HepG2 (cell line): ENCODE measurements around the gene SOCS3. TPM values are rescaled to one million over a fixed set of nuclear protein-coding genes. Genes with fewer than 3 reads are reported as not detected.

Experiments used
- ATAC-seq: fragments of 200-7000 bp; cut with Tn5 transposase; 3 replicates; pipeline ENCODE4 v1.9.1; 2020; ENCODE audit warnings: mild to moderate bottlenecking, moderate library complexity
- BruUV-seq: library from RNA; stranded (reverse); fragments of 400-500 nt; replicated peaks from 2 replicates; lab custom pipeline; 2021; lab: Mats Ljungman, UMichigan
- CTCF ChIA-PET: fragments of 300-600 bp; formaldehyde crosslinking; extraction: SDS; loops from one replicate; lab custom pipeline; 2021; ENCODE audit warnings: low total read pairs, inconsistent platforms, low intra/inter-chr PET ratio; lab: Yijun Ruan, JAX
- POLR2A ChIA-PET: fragments of 350-600 bp; sonication (Branson Sonifier 250); formaldehyde crosslinking; loops from one replicate; lab custom pipeline; 2020; ENCODE audit warnings: antibody characterized with exemption, inconsistent platforms; lab: Yijun Ruan, JAX
- DNase-seq: peaks from one replicate; pipeline ENCODE4 v3.0.0-alpha.2; 2015; ENCODE audit warnings: low spot score
- FAIRE-seq: peaks from 3 replicates; lab custom pipeline; 2011; peaks lifted over from hg19 to GRCh38; lab: Jason Lieb, UNC
- H2AFZ ChIP-seq: one replicate; pipeline ENCODE4 v1.6.1; 2011; ENCODE audit warnings: low read length, inconsistent platforms
- H3K27ac ChIP-seq: fragments of 300-600 bp; 3 replicates; pipeline ENCODE4 v1.8.0; 2011; ENCODE audit warnings: mixed run types, mild to moderate bottlenecking, mixed read lengths, low read length, inconsistent platforms; ENCODE audit not compliant: insufficient read depth; ENCODE audit errors: extremely low read length
- H3K27me3 ChIP-seq, 2 experiments: fragments of 200-600 bp in 1 of 2; 2 replicates in 1 of 2; 3 replicates in 1 of 2; pipeline versions ENCODE4 v1.6.0 to v1.8.0; 2011; ENCODE audit warnings: low read length in 2 of 2, mild to moderate bottlenecking in 2 of 2, moderate library complexity in 2 of 2, inconsistent platforms in 1 of 2; ENCODE audit not compliant: insufficient read depth in 2 of 2, control insufficient read depth in 1 of 2
- H3K36me3 ChIP-seq, 2 experiments: fragments of 200-600 bp in 1 of 2; replicated peaks in 1 of 2; 2 replicates in 1 of 2; 3 replicates in 1 of 2; pipeline versions ENCODE4 v1.5.1 to v1.8.0; 2011; ENCODE audit warnings: low read length in 2 of 2, inconsistent platforms in 1 of 2; ENCODE audit not compliant: insufficient read depth in 2 of 2, control insufficient read depth in 1 of 2
- H3K4me1 ChIP-seq: 2 replicates; pipeline ENCODE4 v1.5.1; 2012; ENCODE audit warnings: low read length, inconsistent platforms; ENCODE audit not compliant: insufficient read depth
- H3K4me2 ChIP-seq: 2 replicates; pipeline ENCODE4 v1.6.0; 2011; ENCODE audit warnings: low read depth, low read length, inconsistent platforms
- H3K4me3 ChIP-seq, 3 experiments: fragments of 200-600 bp in 1 of 3; sonication (generic), shearing (Covaris generic) in 1 of 3; replicated peaks in 1 of 3; 2 replicates each; pipeline ENCODE4 v1.5.1; 2011 to 2016; ENCODE audit warnings: low read length in 3 of 3, inconsistent platforms in 2 of 3, low read depth in 2 of 3, mild to moderate bottlenecking in 2 of 3, control low read depth in 1 of 3, mixed read lengths in 1 of 3; ENCODE audit not compliant: insufficient read depth in 1 of 3
- H3K79me2 ChIP-seq: one replicate; pipeline ENCODE4 v1.6.1; 2011; ENCODE audit warnings: low read length, inconsistent platforms; ENCODE audit not compliant: insufficient read depth
- H3K9ac ChIP-seq: 2 replicates; pipeline ENCODE4 v1.6.0; 2011; ENCODE audit warnings: mild to moderate bottlenecking, low read depth, low read length, inconsistent platforms; ENCODE audit not compliant: insufficient read depth
- H3K9me3 ChIP-seq: 2 replicates; pipeline ENCODE4 v1.5.1; 2012; ENCODE audit warnings: mild to moderate bottlenecking, low read length
- H4K20me1 ChIP-seq: 2 replicates; pipeline ENCODE4 v1.6.0; 2011; ENCODE audit warnings: inconsistent platforms, mild to moderate bottlenecking, low read length, moderate library complexity; ENCODE audit not compliant: insufficient read depth
- BCL6 ChIP-seq: IDR thresholded peaks from 2 replicates; pipeline ENCODE4 v1.6.1; 2016; ENCODE audit warnings: missing genetic modification reagents, missing compliant biosample characterization
- EED ChIP-seq: sonication (generic); formaldehyde crosslinking; IDR thresholded peaks from 2 replicates; pipeline ENCODE4 v1.5.0; 2020; ENCODE audit warnings: mild to moderate bottlenecking, missing genetic modification reagents
- HIVEP1 ChIP-seq: sonication (generic); formaldehyde crosslinking; IDR thresholded peaks from 2 replicates; pipeline ENCODE4 v1.4.0; 2020; ENCODE audit warnings: mild to moderate bottlenecking, missing genetic modification reagents
- KMT2B ChIP-seq: IDR thresholded peaks from 2 replicates; pipeline ENCODE4 v1.6.1; 2016; ENCODE audit warnings: missing genetic modification reagents, missing compliant biosample characterization
- TSC22D2 ChIP-seq: sonication (generic); formaldehyde crosslinking; IDR thresholded peaks from 2 replicates; pipeline ENCODE4 v1.5.1; 2020; ENCODE audit warnings: missing genetic modification reagents, mild to moderate bottlenecking, borderline replicate concordance
- ZFAT ChIP-seq: sonication (generic); formaldehyde crosslinking; conservative IDR thresholded peaks from 2 replicates; pipeline ENCODE4 v1.8.1; 2023; ENCODE audit warnings: missing genetic modification reagents, inconsistent platforms
- WGBS: methylation state at CpG from one replicate; pipeline ENCODE4 v1.1.6; 2017; ENCODE audit warnings: low lambda C conversion rate; 5-methylcytosine and 5-hydroxymethylcytosine counted together
- in situ Hi-C: cut with HindIII; loops from 2 replicates; pipeline ENCODE4 v1.10.0; 2017; ENCODE audit warnings: low pct_unique_long_range_greater_than_20kb; ENCODE audit not compliant: extremely low pct_ligation_motif_present
- intact Hi-C: fragments of 100-400 bp; cut with micrococcal nuclease; formaldehyde crosslinking; loops from one replicate; pipeline ENCODE4 v1.10.0; 2022; ENCODE audit not compliant: unreplicated experiment
- polyA plus RNA-seq, 8 experiments: library from polyadenylated mRNA; depleted of rRNA in 3 of 8; stranded (reverse) in 7 of 8; unstranded in 1 of 8; fragments of >200 nt; fragmentation: Illumina TruSeq in 4 of 8; extraction: Trizol in 4 of 8; gene quantifications; 2 replicates each; pipeline versions ENCODE4 v1.2.1 to v1.2.3, GENCODE V29; 2011 to 2016; ENCODE audit warnings: low read depth in 4 of 8, missing spikeins in 1 of 8, mixed read lengths in 1 of 8; ENCODE audit not compliant: insufficient read depth in 1 of 8
- total RNA-seq, 5 experiments: library from RNA; depleted of rRNA; stranded (reverse); fragments of >200 nt; fragmentation: Illumina TruSeq; extraction: Trizol; gene quantifications; 2 replicates each; pipeline ENCODE4 v1.2.3, GENCODE V29; 2016; ENCODE audit warnings: low read depth in 1 of 5
- TF ChIP-seq, protein P1 (sequence below): sonication (generic); formaldehyde crosslinking; IDR thresholded peaks from 2 replicates; pipeline ENCODE4 v1.5.0; 2020; ENCODE audit warnings: mild to moderate bottlenecking, missing genetic modification reagents
- TF ChIP-seq, protein P2 (sequence below): sonication (generic); formaldehyde crosslinking; IDR thresholded peaks from 2 replicates; pipeline ENCODE4; 2020; ENCODE audit warnings: missing genetic modification reagents, mild to moderate bottlenecking, borderline replicate concordance
- TF ChIP-seq, protein P3 (sequence below): sonication (generic); formaldehyde crosslinking; conservative IDR thresholded peaks from 2 replicates; pipeline ENCODE4 v1.8.0; 2022; ENCODE audit warnings: missing genetic modification reagents
- TF ChIP-seq, protein P4 (sequence below): IDR thresholded peaks from 2 replicates; pipeline ENCODE4 v1.6.1; 2016
- TF ChIP-seq, protein P5 (sequence below): IDR thresholded peaks from 2 replicates; pipeline ENCODE4 v1.6.1; 2016; ENCODE audit warnings: low read depth, borderline replicate concordance

The SOCS3 gene
- total and polyA plus RNA-seq, 2 of the 13 experiments (the other 11 are each of a cell fraction or from before 2014, with no cell fraction given): 0.77 to 2.4 TPM

DNA sequence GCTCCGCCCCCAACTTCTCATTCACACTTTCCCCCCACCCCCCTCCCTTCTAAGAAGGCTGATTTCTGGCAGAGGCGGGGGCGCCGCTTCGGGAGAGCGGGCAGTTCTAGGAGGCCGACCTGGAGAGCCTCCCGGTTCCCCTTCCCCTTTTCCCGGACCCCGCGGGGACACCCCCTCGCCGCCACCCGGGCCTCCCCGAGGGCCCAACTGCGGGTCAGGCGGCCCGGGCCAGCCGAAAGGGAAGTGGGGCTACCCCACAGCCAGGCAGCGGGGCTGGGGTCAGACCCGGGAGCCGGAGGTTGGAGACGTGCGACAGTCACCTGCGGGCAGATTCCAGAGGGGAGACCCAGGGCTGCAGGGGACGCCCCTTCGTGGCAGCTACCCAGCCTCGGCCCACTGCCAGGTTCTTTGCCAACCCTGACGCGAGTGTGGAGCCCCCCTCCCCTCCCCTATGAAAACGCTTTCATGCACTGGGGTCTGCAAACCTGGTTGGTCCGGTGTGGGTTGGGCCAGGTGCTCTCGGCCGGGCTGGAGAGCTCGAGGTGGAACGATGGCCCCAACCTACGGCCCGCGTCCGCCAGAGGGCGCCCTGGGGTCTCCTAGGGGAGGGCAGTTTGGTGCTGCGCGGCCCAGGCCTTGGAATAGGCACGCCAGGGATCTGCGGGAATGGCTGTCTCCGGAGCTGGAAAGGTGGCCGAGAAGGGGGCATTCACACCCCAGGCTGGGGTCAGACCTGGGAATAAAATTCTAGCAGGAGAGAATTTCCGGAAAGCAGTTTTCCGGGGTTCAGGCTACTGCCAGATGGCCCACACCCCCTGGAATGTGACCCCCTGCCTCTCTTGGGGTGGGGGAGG lies 721 bp upstream of the SOCS3 start:
- H3K4me3 ChIP-seq: peak overlapping the region; percentile 57 to 87 (median 61)
- H3K4me1 ChIP-seq: peaks cover 52% of the 10 kb centered on the region
- H3K79me2 ChIP-seq: no peaks in the 10 kb centered on the region
- no peak overlapping the region for H3K27ac ChIP-seq
- 2% methylated on average over 33 of the region's 49 CpGs for WGBS
- H3K27me3 ChIP-seq: peaks cover 10 to 67% of the 10 kb centered on the region in 2 experiments; a peak in 4 of 5 replicates
- ChIA-PET POLR2A (interaction anchor here (0.7 to 2.4 kb wide), 9 partner anchors 10 to 172 kb away, joined by 3 to 40 read pairs (median 4); no protein-coding TSS in a partner anchor), CTCF (interaction anchor here (0.6 to 4.3 kb wide), 4 partner anchors 15 to 61 kb away, joined by 3 to 59 read pairs (median 4); no protein-coding TSS in a partner anchor)
- H2AFZ ChIP-seq: no peak overlapping the region
- in situ Hi-C loops (loop anchor here (5.0 kb wide), 1 partner anchor 62 kb away; no protein-coding TSS in a partner anchor), intact Hi-C loops (loop anchor here (1.0 to 2.0 kb wide), 2 partner anchors 14 to 61 kb away; no protein-coding TSS in a partner anchor)
- DNase-seq: peak; percentile 80
- H3K9me3 ChIP-seq: no peaks in the 10 kb centered on the region
- ATAC-seq: peak; percentile 86
- BruUV-seq: no TSS peak
- H3K4me2 ChIP-seq: peak overlapping the region; percentile 85
- peaks cover 21% of the 10 kb centered on the region; the same call in 1 of the 2 replicates for H4K20me1 ChIP-seq
- H3K9ac ChIP-seq: peak overlapping the region; percentile 53; the same call in 1 of the 2 replicates
- no peaks in the 10 kb centered on the region; a peak in 1 of 5 replicates for H3K36me3 ChIP-seq
- peak; percentile 68 for FAIRE-seq
- TF ChIP-seq, protein P1, sequence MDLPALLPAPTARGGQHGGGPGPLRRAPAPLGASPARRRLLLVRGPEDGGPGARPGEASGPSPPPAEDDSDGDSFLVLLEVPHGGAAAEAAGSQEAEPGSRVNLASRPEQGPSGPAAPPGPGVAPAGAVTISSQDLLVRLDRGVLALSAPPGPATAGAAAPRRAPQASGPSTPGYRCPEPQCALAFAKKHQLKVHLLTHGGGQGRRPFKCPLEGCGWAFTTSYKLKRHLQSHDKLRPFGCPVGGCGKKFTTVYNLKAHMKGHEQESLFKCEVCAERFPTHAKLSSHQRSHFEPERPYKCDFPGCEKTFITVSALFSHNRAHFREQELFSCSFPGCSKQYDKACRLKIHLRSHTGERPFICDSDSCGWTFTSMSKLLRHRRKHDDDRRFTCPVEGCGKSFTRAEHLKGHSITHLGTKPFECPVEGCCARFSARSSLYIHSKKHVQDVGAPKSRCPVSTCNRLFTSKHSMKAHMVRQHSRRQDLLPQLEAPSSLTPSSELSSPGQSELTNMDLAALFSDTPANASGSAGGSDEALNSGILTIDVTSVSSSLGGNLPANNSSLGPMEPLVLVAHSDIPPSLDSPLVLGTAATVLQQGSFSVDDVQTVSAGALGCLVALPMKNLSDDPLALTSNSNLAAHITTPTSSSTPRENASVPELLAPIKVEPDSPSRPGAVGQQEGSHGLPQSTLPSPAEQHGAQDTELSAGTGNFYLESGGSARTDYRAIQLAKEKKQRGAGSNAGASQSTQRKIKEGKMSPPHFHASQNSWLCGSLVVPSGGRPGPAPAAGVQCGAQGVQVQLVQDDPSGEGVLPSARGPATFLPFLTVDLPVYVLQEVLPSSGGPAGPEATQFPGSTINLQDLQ (CRISPR knock-in tag): no peak
- TF ChIP-seq TSC22D2 (CRISPR knock-in tag): peak; percentile 77; the same call in 1 of the 2 replicates
- peak; percentile 32; the same call in 1 of the 2 replicates for TF ChIP-seq EED
- peak; percentile 72 for TF ChIP-seq HIVEP1 (CRISPR knock-in tag)
- TF ChIP-seq, protein P2, sequence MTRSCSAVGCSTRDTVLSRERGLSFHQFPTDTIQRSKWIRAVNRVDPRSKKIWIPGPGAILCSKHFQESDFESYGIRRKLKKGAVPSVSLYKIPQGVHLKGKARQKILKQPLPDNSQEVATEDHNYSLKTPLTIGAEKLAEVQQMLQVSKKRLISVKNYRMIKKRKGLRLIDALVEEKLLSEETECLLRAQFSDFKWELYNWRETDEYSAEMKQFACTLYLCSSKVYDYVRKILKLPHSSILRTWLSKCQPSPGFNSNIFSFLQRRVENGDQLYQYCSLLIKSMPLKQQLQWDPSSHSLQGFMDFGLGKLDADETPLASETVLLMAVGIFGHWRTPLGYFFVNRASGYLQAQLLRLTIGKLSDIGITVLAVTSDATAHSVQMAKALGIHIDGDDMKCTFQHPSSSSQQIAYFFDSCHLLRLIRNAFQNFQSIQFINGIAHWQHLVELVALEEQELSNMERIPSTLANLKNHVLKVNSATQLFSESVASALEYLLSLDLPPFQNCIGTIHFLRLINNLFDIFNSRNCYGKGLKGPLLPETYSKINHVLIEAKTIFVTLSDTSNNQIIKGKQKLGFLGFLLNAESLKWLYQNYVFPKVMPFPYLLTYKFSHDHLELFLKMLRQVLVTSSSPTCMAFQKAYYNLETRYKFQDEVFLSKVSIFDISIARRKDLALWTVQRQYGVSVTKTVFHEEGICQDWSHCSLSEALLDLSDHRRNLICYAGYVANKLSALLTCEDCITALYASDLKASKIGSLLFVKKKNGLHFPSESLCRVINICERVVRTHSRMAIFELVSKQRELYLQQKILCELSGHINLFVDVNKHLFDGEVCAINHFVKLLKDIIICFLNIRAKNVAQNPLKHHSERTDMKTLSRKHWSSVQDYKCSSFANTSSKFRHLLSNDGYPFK (CRISPR knock-in tag): 0 out of 2 replicates have a peak, but pooled peaks have one; percentile 18
- TF ChIP-seq BCL6 (CRISPR knock-in tag): peak; percentile 83
- TF ChIP-seq KMT2B (CRISPR knock-in tag): 0 out of 2 replicates have a peak, but pooled peaks have one; percentile 26
- TF ChIP-seq, protein P3, sequence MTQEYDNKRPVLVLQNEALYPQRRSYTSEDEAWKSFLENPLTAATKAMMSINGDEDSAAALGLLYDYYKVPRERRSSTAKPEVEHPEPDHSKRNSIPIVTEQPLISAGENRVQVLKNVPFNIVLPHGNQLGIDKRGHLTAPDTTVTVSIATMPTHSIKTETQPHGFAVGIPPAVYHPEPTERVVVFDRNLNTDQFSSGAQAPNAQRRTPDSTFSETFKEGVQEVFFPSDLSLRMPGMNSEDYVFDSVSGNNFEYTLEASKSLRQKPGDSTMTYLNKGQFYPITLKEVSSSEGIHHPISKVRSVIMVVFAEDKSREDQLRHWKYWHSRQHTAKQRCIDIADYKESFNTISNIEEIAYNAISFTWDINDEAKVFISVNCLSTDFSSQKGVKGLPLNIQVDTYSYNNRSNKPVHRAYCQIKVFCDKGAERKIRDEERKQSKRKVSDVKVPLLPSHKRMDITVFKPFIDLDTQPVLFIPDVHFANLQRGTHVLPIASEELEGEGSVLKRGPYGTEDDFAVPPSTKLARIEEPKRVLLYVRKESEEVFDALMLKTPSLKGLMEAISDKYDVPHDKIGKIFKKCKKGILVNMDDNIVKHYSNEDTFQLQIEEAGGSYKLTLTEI (CRISPR knock-in tag): no peak
- TF ChIP-seq, protein P4, sequence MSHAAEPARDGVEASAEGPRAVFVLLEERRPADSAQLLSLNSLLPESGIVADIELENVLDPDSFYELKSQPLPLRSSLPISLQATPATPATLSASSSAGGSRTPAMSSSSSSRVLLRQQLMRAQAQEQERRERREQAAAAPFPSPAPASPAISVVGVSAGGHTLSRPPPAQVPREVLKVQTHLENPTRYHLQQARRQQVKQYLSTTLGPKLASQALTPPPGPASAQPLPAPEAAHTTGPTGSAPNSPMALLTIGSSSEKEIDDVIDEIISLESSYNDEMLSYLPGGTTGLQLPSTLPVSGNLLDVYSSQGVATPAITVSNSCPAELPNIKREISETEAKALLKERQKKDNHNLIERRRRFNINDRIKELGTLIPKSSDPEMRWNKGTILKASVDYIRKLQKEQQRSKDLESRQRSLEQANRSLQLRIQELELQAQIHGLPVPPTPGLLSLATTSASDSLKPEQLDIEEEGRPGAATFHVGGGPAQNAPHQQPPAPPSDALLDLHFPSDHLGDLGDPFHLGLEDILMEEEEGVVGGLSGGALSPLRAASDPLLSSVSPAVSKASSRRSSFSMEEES: peak; percentile 50; the same call in 1 of the 2 replicates
- TF ChIP-seq, protein P5, sequence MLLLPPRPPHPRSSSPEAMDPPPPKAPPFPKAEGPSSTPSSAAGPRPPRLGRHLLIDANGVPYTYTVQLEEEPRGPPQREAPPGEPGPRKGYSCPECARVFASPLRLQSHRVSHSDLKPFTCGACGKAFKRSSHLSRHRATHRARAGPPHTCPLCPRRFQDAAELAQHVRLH (CRISPR knock-in tag): peak; percentile 89
- TF ChIP-seq ZFAT (CRISPR knock-in tag): no peak
